SU-DHL-6 (cell line): ENCODE data around the gene TTLL13.

Experiments
- H2AFZ ChIP-seq: fragments of 200-600 bp; sonication (generic); 2 replicates; pipeline ENCODE4 v1.6.1; 2014; ENCODE audit warnings: low read depth, mild to moderate bottlenecking, moderate library complexity, mixed read lengths, antibody characterized with exemption, low read length; ENCODE audit not compliant: severe bottlenecking
- H3F3A ChIP-seq: fragments of 200-600 bp; shearing (Covaris generic); 2 replicates; pipeline ENCODE4 v1.6.0; 2016; ENCODE audit warnings: antibody characterized with exemption, mild to moderate bottlenecking; ENCODE audit not compliant: insufficient read depth
- H3K27ac ChIP-seq: fragments of 200-600 bp; sonication (generic); 2 replicates; pipeline ENCODE4 v1.5.1; 2016; ENCODE audit warnings: low read depth, mild to moderate bottlenecking, low read length, moderate library complexity, mixed read lengths
- H3K27me3 ChIP-seq: fragments of 200-600 bp; sonication (generic), shearing (Covaris generic); 2 replicates; pipeline ENCODE4 v1.6.0; 2014; ENCODE audit warnings: mild to moderate bottlenecking, low read length
- H3K36me3 ChIP-seq: fragments of 200-600 bp; sonication (generic); 2 replicates; pipeline ENCODE4 v1.6.1; 2014; ENCODE audit warnings: mild to moderate bottlenecking, low read length, mixed read lengths
- H3K4me2 ChIP-seq: fragments of 300-600, 200-600 bp; shearing (Covaris generic), sonication (generic); 2 replicates; pipeline ENCODE4 v1.6.0; 2014; ENCODE audit warnings: low read length, low read depth, mild to moderate bottlenecking; ENCODE audit not compliant: poor library complexity, severe bottlenecking
- H3K4me3 ChIP-seq: fragments of 200-600 bp; sonication (generic); 2 replicates; pipeline ENCODE4 v1.5.1; 2014; ENCODE audit warnings: antibody characterized with exemption, low read length, mild to moderate bottlenecking, mixed read lengths; ENCODE audit not compliant: insufficient read depth, poor library complexity, severe bottlenecking
- H3K79me2 ChIP-seq: fragments of 200-600 bp; sonication (generic); 2 replicates; pipeline ENCODE4 v1.6.1; 2014; ENCODE audit warnings: mild to moderate bottlenecking, low read length, moderate library complexity; ENCODE audit not compliant: insufficient read depth
- H3K9ac ChIP-seq: fragments of 200-600 bp; sonication (generic); 2 replicates; pipeline ENCODE4 v1.7.0; 2014; ENCODE audit warnings: mild to moderate bottlenecking, low read length
- H3K9me2 ChIP-seq: fragments of 200-600 bp; sonication (generic); replicated peaks from 2 replicates; pipeline ENCODE4 v1.6.1; 2014; ENCODE audit warnings: low read length; ENCODE audit not compliant: insufficient read depth
- H3K9me3 ChIP-seq: fragments of 200-600 bp; sonication (generic); 2 replicates; pipeline ENCODE4 v1.6.1; 2014; ENCODE audit warnings: low read length, mixed read lengths; ENCODE audit not compliant: insufficient read depth
- H4K20me1 ChIP-seq: fragments of 200-600 bp; sonication (generic); 2 replicates; pipeline ENCODE4 v1.6.1; 2014; ENCODE audit warnings: low read depth, mild to moderate bottlenecking, antibody characterized with exemption, low read length, moderate library complexity, mixed read lengths
- CTCF ChIP-seq: fragments of 200-600 bp; sonication (generic); IDR thresholded peaks from one replicate; pipeline ENCODE4 v1.5.1; 2017; ENCODE audit warnings: antibody characterized with exemption, mild to moderate bottlenecking, low read length, moderate library complexity; ENCODE audit not compliant: insufficient read depth, poor library complexity, severe bottlenecking
- EZH2phosphoT487 ChIP-seq: fragments of 200-600 bp; sonication (generic), shearing (Covaris generic); conservative IDR thresholded peaks from 2 replicates; pipeline ENCODE4 v1.6.1; 2018; ENCODE audit warnings: mild to moderate bottlenecking, antibody characterized with exemption, low read length, moderate library complexity, mixed read lengths

The TTLL13 gene

GRCh38 chr15:90266485-90266884 is 17.1 kb downstream of the TTLL13 start:
- Histone ChIP-seq H3K9me3 (no peaks in the 10 kb centered on the region), H3K4me2 (peak overlapping the region; percentile 94), H3K9ac (peak overlapping the region; percentile 81), H2AFZ (peak overlapping the region; percentile 76), H3K4me3 (peak overlapping the region; percentile 68), H3F3A (no peaks in the 10 kb centered on the region), H3K9me2 (no peaks in the 10 kb centered on the region), H3K27me3 (no peaks in the 10 kb centered on the region), H4K20me1 (peaks cover 8% of the 10 kb centered on the region; the same call in 1 of the 2 replicates), H3K79me2 (peaks cover 52% of the 10 kb centered on the region), H3K27ac (peak overlapping the region; percentile 68), H3K36me3 (peaks cover 22% of the 10 kb centered on the region)
- TF ChIP-seq CTCF (no peak), EZH2phosphoT487 (no peak)

- Histone ChIP-seq H3K9me2 (no peaks in the 10 kb centered on the region), H3K9ac (no peak overlapping the region), H4K20me1 (peaks cover 8% of the 10 kb centered on the region; the same call in 1 of the 2 replicates), H3K4me2 (peak overlapping the region; percentile 94), H3K9me3 (no peaks in the 10 kb centered on the region), H2AFZ (no peak overlapping the region), H3F3A (no peaks in the 10 kb centered on the region), H3K4me3 (no peak overlapping the region), H3K36me3 (peaks cover 28% of the 10 kb centered on the region), H3K27me3 (no peaks in the 10 kb centered on the region), H3K79me2 (peaks cover 54% of the 10 kb centered on the region), H3K27ac (no peak overlapping the region)
- no peak for TF ChIP-seq EZH2phosphoT487
- no peak for TF ChIP-seq CTCF
These were observed 19.1 kb downstream of the TTLL13 start for GRCh38 chr15:90268415-90268814.

DNA sequence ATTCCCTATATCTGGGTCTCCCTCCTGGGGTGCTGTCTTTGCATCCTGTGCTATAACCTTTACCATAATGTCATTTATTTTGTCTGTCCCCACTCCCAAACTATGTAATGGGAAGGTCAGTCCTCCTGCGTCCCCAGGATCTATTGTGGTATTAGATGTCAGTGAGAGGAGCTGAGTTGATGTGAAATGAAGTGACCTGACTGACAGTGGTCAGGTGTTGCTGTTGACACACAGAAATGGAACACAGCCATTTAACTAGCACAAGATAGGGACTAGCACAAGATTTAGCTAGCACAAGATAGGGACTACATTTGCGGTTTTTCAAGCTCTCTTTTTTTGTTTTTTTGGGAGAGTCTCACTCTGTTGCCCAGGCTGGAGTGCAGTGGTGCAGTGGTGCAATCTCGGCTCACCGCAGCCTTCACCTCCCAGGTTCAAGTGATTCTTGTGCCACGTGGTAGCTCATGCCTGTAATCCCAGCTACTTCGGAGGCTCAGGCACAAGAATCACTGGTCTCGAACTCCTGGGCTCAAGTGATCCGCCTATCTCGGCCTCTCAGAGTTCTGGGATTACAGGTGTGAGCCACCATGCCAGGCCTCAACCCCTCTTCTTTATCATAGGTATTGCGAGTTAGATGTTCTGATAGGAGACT is 21.3 kb downstream of the TTLL13 start:
- Histone ChIP-seq H2AFZ (no peak overlapping the region), H3K79me2 (peaks cover 54% of the 10 kb centered on the region), H4K20me1 (peaks cover 8% of the 10 kb centered on the region; the same call in 1 of the 2 replicates), H3K27ac (no peak overlapping the region), H3K9ac (no peak overlapping the region), H3K9me3 (no peaks in the 10 kb centered on the region), H3K4me2 (no peak overlapping the region), H3F3A (no peaks in the 10 kb centered on the region), H3K36me3 (peaks cover 28% of the 10 kb centered on the region), H3K4me3 (no peak overlapping the region), H3K9me2 (no peaks in the 10 kb centered on the region), H3K27me3 (no peaks in the 10 kb centered on the region)
- TF ChIP-seq EZH2phosphoT487 (no peak), CTCF (no peak)
